T follicular helper cell (primary cell): ENCODE data around the gene CNST.
"Not testable (repeated sequence)": the region's sequence is repeated elsewhere in the genome, so short reads cannot be mapped to it uniquely, and the experiment has no call there.

Experiments
- DNase-seq: peaks from one replicate; pipeline ENCODE4 v3.0.0-alpha.2; 2020; ENCODE audit warnings: low read depth

Gene CNST

DNA sequence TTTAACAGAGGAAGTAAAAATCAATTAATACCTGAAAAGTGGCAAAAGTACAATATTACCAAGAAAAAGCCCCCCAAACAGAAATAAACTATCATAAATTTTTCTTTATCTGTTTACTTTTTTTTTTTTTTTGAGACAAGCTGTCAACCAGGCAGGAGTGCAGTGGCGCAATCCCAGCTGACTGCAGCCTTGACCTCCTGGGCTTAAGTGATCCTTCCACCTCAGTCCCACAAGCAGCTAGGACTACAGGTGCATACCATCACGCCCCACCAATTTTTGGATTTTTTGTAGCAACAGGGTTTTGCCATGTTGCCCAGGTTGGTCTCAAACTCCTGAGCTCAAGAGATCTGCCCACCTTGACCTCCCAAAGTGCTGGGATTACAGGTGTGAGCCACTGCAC is 8.2 kb upstream of the CNST start:
- no peak for DNase-seq

DNA sequence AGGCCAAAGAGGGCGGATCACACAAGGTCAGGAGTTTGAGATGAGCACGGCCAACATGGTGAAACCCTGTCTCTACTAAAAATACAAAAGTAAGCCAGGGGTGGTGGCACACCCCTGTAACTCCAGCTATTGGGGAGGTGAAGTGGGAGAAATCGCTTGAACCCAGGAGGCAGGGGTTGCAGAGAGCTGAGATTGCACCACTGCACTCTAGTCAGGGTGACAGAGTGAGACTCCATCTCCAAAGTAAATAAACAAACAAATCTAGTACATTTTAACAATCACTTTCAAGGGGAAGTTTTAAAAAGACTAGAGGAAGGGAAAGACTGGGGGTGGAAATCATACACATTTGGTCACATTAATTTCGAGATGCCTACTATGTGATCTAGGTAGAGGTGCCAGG is 6.9 kb upstream of the CNST start:
- DNase-seq: no peak

DNA sequence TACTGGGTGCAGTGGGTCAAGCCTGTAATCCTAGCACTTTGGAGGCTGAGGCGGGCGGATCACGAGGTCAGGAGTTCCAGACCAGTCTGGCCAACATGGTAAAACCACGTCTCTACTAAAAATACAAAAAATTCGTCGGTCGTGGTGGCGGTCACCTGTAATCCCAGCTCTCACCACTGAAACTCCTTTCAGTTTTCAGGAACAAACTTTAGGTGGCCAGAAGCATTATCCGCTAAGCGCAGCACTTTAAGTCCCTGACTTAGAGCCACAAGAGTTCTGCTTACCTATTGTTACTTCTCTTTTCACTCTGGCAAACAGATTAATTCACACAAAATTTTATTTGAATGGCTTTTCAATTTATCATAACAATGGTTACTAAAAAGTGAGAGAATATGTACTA is 5.4 kb upstream of the CNST start:
- not testable (repeated sequence) for DNase-seq

DNA sequence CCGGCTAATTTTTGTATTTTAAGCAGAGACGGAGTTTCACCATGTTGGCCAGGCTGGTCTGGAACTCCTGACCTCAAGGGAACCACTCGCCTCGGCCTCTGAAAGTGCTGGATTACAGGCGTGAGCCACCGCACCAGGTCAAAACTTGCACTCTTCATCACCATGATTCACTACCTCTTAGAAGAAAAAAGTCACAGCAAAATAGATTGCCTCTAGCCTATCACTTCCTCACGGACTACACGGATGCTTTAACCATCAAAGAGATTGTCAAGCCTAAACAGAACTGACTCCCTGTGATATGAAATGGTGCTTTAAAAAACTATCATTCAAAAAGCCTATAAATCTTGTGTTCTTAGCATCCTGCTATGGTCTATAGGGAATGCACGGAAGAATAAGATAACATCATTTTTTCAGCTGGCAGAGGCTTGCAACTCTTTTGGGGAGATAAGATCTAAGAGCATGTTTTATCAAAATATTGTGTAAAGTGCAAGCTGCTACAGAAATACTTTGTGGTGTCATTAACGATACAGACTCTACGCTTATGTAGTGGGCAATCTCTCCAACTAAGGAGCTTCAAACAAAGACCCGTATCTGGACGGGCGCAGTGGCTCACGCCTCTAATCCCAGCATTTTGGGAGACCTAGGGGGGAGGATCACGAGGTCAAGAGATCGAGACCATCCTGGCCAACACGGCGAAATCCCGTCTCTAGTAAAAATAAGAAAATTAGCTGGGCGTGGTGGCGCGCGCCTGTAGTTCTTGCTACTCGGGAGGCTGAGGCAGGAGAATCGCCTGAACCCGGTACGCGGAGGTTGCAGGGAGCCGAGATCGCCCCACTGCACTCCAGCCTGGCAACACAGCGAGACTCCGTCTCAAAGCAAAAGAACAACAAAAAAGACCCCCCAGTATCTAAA is 1.2 kb upstream of the CNST start:
- DNase-seq: no peak

DNA sequence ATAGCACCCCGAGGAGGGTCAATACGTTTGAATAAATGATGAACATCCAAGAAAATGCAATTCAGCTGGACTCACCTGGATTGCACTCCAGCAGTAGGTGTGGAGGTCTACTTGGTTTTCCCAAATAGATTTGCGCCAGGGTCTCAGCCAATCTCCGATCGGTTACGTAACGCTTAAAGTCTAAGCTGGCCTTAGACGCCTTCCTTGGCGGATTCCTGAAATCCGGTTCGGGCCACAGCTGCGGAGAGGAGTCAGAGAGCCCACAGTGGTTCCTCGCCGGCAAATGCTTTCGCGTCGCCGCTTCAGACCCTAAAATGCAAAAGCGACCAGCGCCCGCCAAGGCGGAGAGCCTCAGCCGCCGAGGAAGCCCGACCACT is 517 bp upstream of the CNST start:
- DNase-seq: no peak

DNA sequence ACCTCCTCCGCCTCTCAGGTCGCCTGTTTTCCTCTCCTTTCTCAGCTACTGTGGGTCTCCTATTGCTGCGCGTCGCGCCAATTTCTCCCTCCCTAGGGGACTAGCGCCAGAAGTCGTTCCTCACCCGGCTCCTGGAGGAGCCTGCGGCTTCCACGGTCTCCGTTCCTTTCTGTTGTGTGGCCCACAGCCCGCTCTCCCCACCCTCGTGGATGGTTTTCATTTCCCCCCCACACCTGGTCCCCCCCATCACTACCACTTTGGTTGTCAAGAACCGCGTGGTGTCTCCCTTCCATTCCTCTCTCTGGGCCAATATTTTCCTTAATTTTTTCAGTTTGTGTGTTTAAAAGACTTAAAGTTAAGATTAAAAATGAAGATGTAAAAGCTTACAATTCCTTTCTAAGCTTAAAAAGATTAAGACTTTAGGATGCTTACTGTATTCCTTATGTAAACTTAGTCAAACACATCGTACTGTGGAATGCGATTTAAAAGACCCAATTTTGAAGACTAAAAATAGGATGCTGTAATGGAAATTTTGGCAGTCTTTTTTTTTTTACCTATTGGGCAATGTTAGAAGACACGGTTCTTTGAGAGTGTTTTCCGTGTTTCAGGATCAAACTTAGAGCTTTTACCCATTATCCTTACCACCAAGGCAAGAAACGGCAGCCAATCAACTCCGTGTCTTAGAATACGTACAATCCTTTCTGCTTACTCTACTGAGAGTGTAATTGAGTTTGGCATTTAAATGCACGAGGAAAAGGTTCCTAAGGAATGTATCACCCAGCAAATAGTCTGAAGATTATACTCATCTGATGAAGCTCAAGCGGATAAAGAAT is 773 bp downstream of the CNST start:
- DNase-seq: no peak

DNA sequence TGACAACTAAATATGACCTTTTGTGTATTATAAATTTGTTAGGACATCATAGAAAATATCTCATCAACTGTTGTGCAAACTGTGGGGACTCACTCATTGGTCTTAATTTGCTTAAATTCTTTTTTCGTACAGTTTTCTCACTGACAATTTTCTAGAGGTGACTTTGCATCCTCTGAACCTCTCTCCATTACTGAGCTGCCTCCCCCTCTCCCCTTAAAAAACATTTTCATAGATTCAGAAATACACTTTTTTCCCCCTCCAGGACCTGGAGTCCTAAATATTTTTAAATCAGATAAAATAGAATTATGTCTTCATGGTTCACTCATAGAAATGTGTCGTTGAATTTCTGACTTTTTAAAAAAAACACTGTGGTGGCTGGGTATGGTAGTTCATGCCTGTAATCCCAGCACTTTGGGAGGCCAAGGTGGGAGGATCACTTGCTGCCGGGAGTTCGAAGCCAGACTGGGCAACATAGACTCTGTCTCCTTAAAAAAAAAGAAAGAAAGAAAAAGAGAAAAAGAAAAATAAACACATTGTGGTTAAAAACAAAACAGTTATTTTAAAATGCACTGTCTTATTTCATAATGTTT is 1.5 kb downstream of the CNST start:
- DNase-seq: no peak

DNA sequence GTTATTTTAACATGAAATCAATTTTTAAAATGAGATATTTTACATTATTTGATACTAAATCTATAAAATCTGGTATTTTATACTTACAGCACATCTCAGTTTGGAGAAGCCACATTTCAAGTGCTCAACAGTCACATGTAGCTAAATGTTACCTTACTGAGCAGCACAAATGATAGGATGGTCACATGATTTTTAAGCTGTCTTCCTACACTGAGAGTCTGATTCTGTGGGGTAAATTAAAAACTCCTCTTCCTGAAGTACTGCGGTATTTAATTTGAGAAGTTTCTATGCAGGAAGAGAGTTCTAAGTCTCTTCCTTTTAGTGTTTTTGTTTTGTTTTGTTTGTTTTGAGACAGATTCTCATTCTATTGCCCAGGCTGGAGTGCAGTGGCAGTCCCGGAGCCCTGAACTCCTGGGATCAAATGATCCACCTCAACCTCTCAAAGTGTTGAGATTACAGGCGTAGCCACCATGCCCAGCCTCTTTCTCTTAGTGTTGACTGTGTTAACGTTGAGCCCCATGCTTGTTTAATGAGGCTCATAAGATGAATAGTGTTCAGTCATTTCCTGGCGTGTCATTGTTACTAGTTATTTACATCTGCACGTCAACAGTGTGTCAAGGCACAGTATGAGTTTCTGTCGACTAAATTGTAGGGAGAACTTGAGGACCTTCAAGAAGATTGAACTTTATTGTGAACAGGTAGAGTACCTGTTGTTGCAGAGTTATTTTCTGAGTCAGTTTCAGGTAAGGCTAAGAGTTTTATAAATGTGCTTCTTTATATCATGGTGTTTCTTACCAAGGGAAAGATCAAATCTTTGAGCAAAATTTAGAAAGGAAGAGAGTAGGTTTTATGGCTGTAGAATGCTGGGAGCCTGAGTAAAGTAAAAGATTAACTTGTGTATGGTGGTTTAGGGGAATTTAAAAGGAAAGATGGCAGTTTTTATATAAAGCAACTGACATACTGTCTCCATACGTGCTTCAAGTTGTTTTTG is 3.3 kb downstream of the CNST start:
- DNase-seq: peak; percentile 19

DNA sequence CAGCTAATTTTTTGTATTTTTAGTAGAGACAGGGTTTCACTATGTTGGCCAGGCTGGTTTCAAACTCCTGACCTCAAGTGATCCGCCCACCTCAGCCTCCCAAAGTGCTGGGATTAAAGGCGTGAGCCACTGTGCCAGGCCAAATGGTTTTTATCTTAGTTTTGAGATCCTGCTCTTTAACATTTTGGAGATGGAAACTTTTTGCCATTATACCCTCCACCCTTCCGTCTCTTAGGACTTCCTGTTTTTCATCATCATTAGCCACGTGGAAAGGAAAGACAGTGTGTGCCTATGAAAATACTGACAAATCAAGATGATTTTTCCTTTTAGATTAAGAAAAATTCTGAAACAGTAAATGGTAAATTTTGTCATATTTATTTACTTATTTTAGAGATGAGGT is 5.1 kb downstream of the CNST start:
- DNase-seq: not testable (repeated sequence)

DNA sequence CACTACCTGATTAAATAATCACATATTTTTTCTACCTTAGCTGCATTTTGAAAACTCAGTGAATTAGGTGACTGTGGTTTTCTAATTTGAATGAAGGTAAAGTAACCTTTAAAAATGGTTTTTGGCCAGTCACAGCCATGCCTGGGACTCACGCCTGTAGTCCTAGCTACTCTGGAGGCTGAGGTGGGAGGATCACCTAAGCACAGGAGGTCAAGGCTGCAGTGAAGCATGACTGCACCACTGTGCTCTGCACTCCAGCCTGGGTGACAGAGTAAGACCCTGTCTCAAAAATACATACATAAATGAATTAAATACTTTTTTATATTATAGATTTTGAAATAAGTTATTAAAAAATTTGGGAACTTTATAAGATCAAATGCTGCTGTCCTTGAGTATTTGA is 5.7 kb downstream of the CNST start:
- no peak for DNase-seq

DNA sequence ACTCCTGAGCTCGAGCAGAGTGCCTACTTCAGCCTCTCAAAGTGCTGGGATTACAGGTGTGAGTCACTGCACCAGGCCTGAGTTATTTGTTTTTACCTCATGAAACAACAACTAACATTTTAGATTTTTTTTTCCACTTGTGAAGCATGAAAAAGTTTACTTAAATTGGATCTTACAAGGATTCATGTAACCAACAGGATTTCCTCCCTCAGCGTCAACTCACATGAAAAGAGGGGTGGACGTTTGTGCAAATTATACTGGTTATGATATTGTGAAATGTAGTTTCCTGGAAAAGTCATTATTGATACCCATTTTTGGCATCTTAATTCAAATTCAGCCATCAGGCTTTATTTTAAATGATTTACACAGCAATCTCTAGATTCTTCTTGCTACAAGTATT is 6.5 kb downstream of the CNST start:
- no peak for DNase-seq

DNA sequence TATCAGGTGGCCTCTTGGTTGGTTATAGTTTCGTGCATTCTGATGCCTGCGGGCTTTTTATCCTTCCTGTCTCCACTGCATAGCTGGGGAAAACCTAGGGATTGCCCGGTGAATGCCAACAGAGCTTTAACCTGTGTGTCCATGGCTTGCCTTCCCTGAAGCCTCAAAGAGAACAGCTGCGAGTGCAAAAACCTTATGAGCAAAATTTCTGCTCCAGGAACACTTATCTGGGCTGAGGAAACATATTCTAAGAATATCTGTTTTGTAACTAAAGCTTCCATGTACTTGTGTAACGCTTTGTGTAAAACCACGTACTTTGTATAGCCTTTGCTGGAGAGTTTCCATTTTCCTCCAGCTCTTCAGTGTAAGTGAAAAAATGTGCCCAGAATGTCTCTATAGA is 7.2 kb downstream of the CNST start:
- DNase-seq: no peak

DNA sequence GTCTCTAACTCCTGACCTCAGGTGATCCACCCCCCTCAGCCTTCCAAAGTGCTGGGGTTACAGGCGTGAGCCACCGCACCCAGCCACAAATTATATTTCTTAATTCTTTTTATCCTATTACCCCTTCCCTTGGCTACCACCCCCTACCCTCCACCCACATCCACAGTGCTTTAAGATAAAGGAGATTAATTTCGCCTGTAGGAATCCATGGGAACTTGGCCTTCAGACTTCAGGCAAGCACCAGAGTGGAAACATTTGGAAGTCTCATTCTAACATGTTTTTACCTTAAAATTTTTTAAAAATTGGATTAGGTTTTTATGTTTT is 10.4 kb downstream of the CNST start:
- DNase-seq: no peak

DNA sequence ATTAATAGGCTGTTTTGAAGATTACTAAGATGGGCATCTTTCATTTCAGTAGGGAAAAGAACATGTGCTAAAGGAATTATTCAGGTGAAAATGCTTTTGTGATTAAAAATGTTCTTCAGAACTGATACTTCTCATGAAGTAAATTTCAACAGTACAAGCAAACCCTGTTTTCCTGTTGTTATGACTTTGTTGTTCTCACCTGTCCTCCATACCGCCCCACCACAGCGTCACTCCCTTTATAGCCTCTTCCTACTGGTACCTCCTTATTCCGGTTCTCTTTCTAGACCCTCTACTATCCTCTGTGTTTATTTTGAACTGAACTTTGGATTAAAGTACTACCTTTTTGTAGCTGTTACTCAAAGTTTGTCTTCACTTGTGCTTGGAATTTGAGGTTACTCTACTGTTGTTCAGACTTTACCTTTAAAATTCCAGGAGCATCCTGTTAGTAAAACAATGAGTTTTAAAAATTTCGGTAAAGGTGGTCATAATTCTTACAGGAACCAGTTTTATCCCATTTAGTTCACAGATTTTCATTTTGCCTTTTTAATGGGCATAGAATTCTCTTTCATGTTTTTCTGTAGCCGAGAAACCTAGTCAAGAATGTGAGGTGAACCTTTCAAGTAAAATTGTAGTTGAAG is 10.9 kb downstream of the CNST start:
- DNase-seq: no peak

DNA sequence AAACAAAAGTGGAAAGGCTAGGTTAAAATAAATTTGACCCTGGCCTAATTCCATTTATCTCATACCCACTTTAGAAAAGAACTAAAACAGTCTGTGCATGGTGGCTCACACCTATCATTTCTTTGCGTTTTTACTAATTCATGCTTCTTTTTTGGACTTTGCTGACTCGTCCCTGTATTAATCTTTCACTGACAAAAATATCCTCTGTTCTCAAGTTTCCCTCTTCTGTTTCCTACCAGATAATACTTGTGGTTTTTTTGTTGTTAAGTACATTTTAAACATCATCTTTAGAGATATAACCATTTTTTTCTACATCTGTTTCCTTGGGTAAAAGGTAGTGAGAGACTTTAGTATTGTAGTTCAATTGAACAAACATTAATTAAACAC is 11.5 kb downstream of the CNST start:
- no peak for DNase-seq

DNA sequence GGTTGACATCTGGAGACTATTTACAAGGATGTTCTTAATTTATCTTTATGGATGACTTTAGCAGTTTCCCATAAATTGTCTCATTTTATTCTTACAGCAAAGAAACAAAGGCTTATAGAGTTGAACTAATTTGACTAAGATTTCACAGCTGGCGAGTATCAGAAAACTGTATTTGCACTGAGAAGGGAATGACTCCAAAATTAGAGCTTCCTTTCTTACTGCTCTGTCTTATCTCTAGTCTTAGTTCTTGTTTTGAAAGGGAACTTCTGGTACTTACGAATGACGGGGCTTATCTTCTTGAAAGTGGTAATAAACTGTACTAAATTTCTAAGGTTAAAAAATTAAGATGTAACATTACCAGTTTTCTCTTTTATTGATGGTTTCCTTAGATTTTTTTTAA is 13.6 kb downstream of the CNST start:
- DNase-seq: no peak

DNA sequence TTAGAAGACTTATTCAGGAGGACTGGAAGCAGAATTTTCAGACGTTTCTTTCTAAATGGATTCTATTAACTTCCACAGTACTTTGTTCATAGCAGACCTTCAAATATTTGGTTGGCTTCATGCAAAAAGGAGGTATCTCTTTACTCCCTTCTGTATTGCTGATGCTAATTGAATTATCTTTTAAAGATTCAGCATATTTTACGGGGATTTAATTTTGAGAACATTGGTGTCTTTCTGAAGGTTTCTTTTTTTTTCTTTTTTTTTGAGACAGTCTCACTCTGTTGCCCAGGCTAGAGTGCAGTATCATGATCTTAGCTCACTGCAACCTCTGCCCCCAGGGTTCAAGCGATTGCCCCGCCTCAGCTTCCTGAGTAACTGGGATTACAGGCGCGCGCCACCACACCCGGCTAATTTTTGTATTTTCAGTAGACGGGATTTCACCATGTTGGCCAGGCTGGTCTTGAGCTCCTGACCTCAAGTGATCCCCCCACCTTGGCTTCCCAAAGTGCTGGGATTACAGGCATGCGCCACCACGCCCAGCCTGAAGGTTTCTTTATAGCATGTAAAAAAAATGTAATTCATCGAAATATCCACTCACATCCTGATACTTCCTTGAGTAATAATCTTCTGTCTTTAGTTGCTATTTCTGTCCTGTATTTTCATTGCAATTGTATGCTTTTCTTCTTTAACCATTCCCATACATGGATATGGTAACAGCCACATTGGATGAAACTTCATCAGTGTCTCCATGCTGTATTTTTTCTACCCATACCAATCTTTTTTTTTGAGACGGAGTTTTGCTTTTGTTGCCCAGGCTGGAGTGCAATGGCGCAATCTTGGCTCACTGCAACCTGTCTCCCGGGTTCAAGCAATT is 14.5 kb downstream of the CNST start:
- no peak for DNase-seq

DNA sequence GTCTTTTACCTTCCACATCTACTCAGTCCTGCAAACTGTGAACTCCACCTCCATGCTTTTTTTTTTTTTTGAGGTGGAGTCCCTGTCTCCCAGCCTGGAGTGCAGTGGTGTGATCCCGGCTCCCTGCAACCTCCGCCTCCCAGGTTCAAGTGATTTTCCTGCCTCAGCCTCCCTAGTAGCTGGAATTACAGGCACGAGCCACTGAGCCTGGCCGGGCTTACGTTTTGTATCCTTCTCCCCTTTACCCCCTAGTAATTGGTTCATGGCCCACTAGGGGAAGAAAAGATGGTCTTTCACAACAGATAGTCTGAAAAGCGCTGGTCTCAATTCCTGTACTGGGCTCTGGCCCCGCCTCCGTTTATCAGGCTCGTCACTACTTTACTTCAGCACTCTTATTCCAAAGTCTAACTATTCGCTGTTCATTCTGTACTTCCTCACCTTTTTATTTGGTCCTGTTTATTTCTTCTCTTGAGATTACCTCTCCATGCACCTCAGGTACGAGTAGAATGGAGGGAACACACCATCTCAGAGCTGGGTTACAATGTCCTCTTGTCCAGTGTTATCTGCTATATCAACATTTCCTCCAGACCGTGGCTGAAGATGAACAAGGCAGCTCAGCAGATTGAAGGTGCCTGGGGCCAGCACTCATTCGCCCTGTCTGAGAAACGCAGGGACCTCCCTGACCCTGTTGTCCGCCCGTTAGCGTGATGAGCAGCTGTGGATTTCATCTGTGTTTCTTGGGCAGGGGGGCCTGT is 16.2 kb downstream of the CNST start:
- DNase-seq: no peak

DNA sequence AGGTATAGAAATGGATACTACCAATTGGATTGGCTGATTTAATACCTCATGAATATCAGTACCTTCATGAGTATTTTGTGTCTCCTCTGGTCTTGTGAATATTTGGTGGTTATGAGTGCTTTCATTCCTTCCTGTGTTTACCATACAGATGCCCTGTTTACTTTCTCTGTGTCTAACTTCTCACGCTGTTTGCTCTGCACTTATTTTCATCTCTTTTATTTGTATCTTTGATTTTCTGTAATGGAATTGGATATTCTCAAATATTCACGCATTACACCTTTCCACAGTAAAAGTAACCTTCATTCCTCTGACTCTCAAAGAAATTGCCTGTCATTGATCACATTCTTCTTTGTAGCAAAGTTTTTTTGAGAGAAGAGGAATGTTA is 16.8 kb downstream of the CNST start:
- DNase-seq: no peak
